WI38 (cell line): ENCODE data around the gene MACIR.

Experiments
- H3K4me3 ChIP-seq: 2 replicates; pipeline ENCODE4 v1.5.1; 2011; ENCODE audit warnings: low read depth, mild to moderate bottlenecking, control low read depth, low read length
- TF ChIP-seq, protein P1 (sequence below): IDR thresholded peaks from 2 replicates; pipeline ENCODE4 v1.5.1; 2012; ENCODE audit warnings: low read depth, mild to moderate bottlenecking, control low read depth, low read length

MACIR gene

DNA sequence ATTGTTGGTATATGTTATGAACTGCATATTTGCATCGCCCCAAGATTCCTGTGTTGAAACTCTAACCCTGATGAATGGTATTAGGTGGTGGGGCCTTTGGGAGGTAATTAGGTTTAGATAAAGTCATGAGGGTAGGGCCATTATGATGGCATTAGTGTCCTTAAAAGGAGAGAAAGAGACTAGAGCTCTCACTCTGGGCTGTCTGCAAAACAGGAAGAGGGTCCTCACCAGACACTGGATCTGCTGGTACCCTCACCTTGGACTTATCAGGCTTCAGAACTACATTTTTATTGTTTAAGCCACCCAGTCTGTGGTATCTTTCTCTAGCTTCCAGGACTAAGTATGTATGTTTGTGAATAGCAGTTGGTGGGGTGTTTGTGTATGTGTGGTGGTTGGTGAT lies 68.9 kb downstream of the MACIR start:
- TF ChIP-seq, protein P1, sequence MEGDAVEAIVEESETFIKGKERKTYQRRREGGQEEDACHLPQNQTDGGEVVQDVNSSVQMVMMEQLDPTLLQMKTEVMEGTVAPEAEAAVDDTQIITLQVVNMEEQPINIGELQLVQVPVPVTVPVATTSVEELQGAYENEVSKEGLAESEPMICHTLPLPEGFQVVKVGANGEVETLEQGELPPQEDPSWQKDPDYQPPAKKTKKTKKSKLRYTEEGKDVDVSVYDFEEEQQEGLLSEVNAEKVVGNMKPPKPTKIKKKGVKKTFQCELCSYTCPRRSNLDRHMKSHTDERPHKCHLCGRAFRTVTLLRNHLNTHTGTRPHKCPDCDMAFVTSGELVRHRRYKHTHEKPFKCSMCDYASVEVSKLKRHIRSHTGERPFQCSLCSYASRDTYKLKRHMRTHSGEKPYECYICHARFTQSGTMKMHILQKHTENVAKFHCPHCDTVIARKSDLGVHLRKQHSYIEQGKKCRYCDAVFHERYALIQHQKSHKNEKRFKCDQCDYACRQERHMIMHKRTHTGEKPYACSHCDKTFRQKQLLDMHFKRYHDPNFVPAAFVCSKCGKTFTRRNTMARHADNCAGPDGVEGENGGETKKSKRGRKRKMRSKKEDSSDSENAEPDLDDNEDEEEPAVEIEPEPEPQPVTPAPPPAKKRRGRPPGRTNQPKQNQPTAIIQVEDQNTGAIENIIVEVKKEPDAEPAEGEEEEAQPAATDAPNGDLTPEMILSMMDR, result no peak
- H3K4me3 ChIP-seq, result no peak overlapping the region

- TF ChIP-seq, protein P1, result no peak
- H3K4me3 ChIP-seq, result no peak overlapping the region
These were observed 69.3 kb downstream of the MACIR start for GRCh38 chr5:103327893-103328292.
